ENCODE measurements around the gene SMARCC2. TPM values are rescaled to one million over a fixed set of nuclear protein-coding genes. Genes with fewer than 3 reads are reported as not detected.

SMARCC2 gene
- total and polyA plus RNA-seq, 2 of the 13 experiments (the other 11 are each of a cell fraction or from before 2014, with no cell fraction given): 21.3 to 24.1 TPM

GRCh38 chr12:56127888-56128669 is 61.2 kb downstream of the SMARCC2 start, which contains the start of gene ESYT1 (continued):
- no peak for TF ChIP-seq MYPOP (CRISPR knock-in tag; IDR thresholded peaks at IDR 0.05)
- peak; percentile 46; the same call in 1 of the 2 replicates for TF ChIP-seq NFKB2 (CRISPR knock-in tag; IDR thresholded peaks at IDR 0.05; ENCODE audit: borderline replicate concordance)
- TF ChIP-seq PBX2 (CRISPR knock-in tag; IDR thresholded peaks at IDR 0.05): no peak
- no peak for TF ChIP-seq TRAFD1 (CRISPR knock-in tag; IDR thresholded peaks at IDR 0.05; ENCODE audit: borderline replicate concordance)
- TF ChIP-seq ZNF101 (CRISPR knock-in tag; IDR thresholded peaks at IDR 0.05; ENCODE audit: borderline replicate concordance, low read depth): no peak
- peak; percentile 52 for TF ChIP-seq DMAP1 (CRISPR knock-in tag; IDR thresholded peaks at IDR 0.05)
- TF ChIP-seq ZNF24 (IDR thresholded peaks at IDR 0.05): no peak
- peak; percentile 77 for TF ChIP-seq ZMAT3 (CRISPR knock-in tag; conservative IDR thresholded peaks at IDR 0.05)
- TF ChIP-seq REL (CRISPR knock-in tag; conservative IDR thresholded peaks at IDR 0.05): no peak
- TF ChIP-seq ESRRA (CRISPR knock-in tag; IDR thresholded peaks at IDR 0.05; ENCODE audit: low read depth): no peak
- 0 out of 2 replicates have a peak, but pooled peaks have one; percentile 11 for TF ChIP-seq SOX5 (CRISPR knock-in tag; IDR thresholded peaks at IDR 0.05; ENCODE audit: borderline replicate concordance)
- TF ChIP-seq ZNF782 (CRISPR knock-in tag; IDR thresholded peaks at IDR 0.05; ENCODE audit: borderline replicate concordance): no peak
- peak; percentile 69 for TF ChIP-seq AGO1 (IDR thresholded peaks at IDR 0.05; ENCODE audit: low read depth, low read length, poor library complexity, severe bottlenecking)
- peak; percentile 68 for TF ChIP-seq MYC (CRISPR knock-in tag; IDR thresholded peaks at IDR 0.05; ENCODE audit: borderline replicate concordance)
- no peak for TF ChIP-seq SP1 (IDR thresholded peaks at IDR 0.05)
- TF ChIP-seq SP1 (CRISPR knock-in tag; IDR thresholded peaks at IDR 0.05): peak; percentile 80; the same call in 1 of the 2 replicates
- no peak for TF ChIP-seq ATRX (CRISPR knock-in tag; IDR thresholded peaks at IDR 0.05; ENCODE audit: borderline replicate concordance)
- TF ChIP-seq GMEB1 (CRISPR knock-in tag; IDR thresholded peaks at IDR 0.05; ENCODE audit: borderline replicate concordance): no peak; the same call in 1 of the 2 replicates
- TF ChIP-seq ZNF34 (CRISPR knock-in tag; IDR thresholded peaks at IDR 0.05; ENCODE audit: borderline replicate concordance): no peak
- no peak for TF ChIP-seq MIER3 (CRISPR knock-in tag; IDR thresholded peaks at IDR 0.05; ENCODE audit: borderline replicate concordance)
- 0 out of 2 replicates have a peak, but pooled peaks have one; percentile 13 for TF ChIP-seq MLX (CRISPR knock-in tag; IDR thresholded peaks at IDR 0.05)
- TF ChIP-seq TBL1XR1 (IDR thresholded peaks at IDR 0.05; ENCODE audit: borderline replicate concordance, low read length, partially characterized antibody): no peak
- no peak for TF ChIP-seq NFRKB (IDR thresholded peaks at IDR 0.05)
- TF ChIP-seq PRMT3 (CRISPR knock-in tag; IDR thresholded peaks at IDR 0.05; ENCODE audit: borderline replicate concordance, low read depth): no peak
- no peak; the same call in 1 of the 2 replicates for TF ChIP-seq KAT7 (CRISPR knock-in tag; IDR thresholded peaks at IDR 0.05; ENCODE audit: borderline replicate concordance)
